Globus pallidus (tissue), 1 donor: ENCODE results near the gene ACOXL.
A peak's percentile ranks its signal among the peaks of the same experiment; 100 is the strongest.

Source experiments
- DNase-seq: peaks from one replicate; pipeline ENCODE4 v3.0.0-alpha.2; 2015; ENCODE audit warnings: low spot score

ACOXL gene

DNA sequence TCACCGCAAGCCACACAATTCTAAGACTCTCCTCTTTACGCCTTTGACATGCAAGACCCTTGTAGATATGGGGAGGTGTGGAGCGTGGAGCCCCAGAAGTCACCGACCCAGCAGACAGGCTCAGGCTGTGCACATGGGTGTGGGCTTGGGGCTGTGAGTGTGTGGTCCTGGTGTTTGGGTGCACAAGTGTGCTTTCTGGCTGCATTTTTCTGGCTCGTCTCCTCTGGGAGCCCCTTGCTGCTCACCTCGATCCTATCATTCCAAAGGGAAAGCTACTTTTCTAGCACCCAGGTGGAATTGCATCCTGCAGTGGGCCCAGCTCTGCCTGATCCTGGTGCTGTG is 143.0 kb downstream of the ACOXL start:
- DNase-seq, result no peak

GRCh38 chr2:110876167-110876999 is 144.0 kb downstream of the ACOXL start:
- no peak for DNase-seq

DNA sequence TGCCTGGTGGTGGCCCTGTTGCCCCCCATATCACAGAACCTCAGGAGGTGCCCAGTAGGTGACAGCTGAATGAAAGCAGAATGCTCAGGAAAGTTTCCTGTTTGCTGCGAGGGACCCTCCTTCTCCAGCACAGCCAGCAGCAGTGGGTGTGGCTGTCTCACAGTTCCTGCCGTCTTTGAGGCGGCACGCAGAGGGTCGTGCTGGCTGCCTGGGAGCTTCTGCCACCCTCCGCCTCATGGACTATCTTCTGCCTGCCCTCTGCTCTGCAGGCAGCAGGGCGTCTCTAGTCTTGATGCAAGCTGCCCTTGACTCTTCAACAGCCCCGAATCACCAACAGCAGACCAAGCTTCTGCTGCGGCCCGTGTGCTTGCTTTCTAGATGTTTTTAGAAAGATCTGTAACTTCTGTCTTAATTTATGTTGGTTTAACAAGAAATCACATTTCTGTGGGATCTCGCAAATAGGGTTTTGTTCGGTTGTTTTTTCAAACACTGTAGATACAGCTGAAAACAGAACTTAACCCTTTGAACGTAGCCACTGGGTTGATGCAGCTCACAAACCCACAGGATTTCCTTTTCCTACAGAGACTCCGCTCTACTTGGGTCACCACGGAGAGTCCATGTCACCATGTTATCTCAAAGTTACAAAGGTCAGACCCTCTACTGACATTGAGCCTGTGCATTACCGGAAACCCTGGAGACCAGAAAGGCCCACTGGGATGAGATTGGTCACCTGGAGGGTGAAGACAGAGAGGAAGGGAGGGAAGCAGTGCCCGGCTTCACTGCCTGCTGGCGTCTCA is 144.9 kb downstream of the ACOXL start:
- no peak for DNase-seq

GRCh38 chr2:110878150-110878549 is 145.8 kb downstream of the ACOXL start:
- no peak for DNase-seq

- no peak for DNase-seq
Measured at GRCh38 chr2:110881908-110882307, 149.5 kb downstream of the ACOXL start.

GRCh38 chr2:110883406-110883805 is 151.0 kb downstream of the ACOXL start:
- DNase-seq, result no peak

GRCh38 chr2:110885256-110885655 is 152.9 kb downstream of the ACOXL start:
- DNase-seq, result no peak

- DNase-seq, result no peak
Measured at GRCh38 chr2:110886826-110887573, 154.6 kb downstream of the ACOXL start.

GRCh38 chr2:110888411-110888810 is 156.0 kb downstream of the ACOXL start:
- DNase-seq, result no peak

DNA sequence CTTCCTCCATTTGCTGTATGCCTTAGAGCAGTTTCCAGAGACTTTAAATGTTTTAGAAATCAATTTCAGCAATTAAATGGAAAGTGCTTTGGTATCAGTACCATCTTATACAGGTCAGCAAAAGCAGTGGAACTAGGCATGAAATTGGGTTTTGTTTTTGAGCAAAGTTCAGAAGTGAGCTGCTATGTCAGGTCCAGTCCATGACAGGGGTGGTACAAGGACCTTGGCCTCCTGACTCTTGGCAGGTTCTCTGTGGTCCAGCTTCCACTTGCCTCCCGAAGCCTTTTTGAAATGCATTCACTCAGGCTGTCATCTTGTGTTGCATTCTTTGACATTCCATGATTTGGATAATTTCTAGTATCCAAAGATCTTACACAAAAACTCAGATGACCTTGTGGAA is 159.3 kb downstream of the ACOXL start:
- DNase-seq, result no peak

DNA sequence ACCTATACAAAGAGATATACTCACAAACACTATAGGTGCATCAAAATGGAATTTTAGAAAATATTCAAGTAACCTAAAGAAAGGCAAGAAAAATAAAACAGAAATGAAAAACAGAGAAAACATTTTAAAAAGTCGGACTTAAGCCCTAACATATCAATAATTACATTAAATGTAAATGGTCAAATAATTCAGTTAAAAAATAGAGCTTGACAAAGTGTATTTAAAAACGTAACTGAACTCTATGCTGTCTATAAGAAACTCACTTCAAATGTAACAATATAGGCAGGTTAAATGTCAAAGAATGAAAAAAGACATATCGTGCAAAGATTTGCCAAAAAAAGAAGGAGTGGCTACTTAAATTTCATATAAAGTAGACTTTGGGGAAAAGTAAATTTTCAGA is 163.9 kb downstream of the ACOXL start:
- no peak for DNase-seq

GRCh38 chr2:110897966-110898365 is 165.6 kb downstream of the ACOXL start:
- DNase-seq, result no peak

GRCh38 chr2:110900191-110900590 is 167.8 kb downstream of the ACOXL start:
- DNase-seq, result no peak

GRCh38 chr2:110903548-110903947 is 171.2 kb downstream of the ACOXL start:
- DNase-seq, result peak; percentile 41

DNA sequence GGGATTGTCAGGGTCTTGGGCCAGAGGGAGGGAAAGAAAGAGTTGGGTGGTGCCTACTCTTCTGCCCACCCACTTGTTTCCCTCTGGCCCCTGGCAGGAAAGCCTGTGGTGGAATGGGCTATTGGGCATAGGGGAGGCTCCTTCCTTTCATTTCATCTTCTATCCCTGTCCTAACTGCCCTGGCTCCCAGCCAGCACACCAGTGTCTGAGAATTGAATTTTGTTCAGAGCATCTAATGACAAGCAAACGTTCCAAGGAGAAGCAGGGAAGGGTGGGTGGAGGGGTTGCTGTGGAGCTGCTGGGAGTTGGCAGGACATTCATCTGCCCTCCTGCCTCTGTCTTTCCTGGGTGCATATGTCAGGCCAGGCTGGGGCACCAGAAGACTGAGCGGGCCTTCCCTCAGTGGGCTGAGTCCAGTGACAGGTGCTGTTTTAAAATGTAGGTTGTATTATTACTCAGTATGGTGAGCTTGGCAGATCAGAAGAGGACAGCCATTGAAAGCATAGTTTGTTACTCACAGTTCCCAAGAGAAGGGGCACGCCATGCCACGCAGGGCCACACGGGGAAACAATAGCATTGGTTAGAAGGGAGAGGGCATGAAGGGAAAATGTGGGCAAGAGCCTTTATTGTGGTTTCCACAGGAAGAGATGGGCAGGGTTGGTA is 171.9 kb downstream of the ACOXL start:
- no peak for DNase-seq

GRCh38 chr2:110904779-110905148 is 172.4 kb downstream of the ACOXL start:
- DNase-seq, result no peak

DNA sequence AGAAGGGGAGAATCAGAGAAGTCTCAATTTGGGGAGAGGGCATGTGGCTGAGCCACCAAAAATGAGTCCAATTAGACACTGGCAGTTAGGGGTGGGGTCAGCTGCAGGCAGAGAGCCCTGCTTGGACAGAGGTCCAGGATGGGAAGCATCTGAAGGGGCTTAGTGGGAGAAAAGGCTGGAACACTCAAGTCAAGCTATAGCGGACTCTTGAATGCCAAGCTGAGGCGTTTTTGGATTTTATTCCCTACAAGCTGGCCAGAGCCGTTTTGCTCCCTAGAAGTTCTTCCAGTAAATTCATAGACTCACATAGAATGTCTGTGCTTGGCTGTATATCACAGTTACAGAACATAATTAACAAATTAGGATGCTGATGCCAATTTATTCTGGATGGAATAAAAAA is 172.8 kb downstream of the ACOXL start:
- no peak for DNase-seq

- DNase-seq, result no peak
Measured at GRCh38 chr2:110906613-110907298, 174.4 kb downstream of the ACOXL start.

GRCh38 chr2:110909501-110909900 is 177.1 kb downstream of the ACOXL start:
- DNase-seq, result no peak

DNA sequence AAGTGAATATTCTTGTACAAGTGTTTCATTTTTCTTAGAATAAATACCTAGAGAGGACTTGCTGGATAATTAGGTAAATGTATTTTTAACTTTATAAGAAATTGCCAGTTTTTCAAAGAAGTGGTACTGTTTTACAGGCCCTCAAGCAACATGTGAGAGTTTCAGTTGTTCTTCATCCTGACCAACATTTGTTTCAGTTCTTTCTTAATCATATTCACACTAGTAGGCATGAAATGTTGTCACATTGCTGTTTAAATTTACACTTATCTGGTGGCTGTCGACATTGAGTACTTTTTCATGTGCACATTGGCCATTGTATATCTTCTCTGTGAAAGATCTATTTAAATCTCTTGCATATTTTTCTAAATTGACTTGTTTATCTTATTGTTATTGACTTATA is 178.1 kb downstream of the ACOXL start:
- DNase-seq, result no peak

GRCh38 chr2:110919738-110920137 is 187.4 kb downstream of the ACOXL start:
- no peak for DNase-seq

- DNase-seq, result no peak
Measured at GRCh38 chr2:110925479-110925878, 193.1 kb downstream of the ACOXL start.
